Suprapubic skin (tissue), 4 donors: ENCODE measurements around the gene GLB1L2. TPM values are rescaled to one million over a fixed set of nuclear protein-coding genes. Genes with fewer than 3 reads are reported as not detected.

Experiments
- DNase-seq, 2 donors: peaks; one replicate each; pipeline ENCODE4 v3.0.0-alpha.2; 2019; ENCODE audit warnings: low spot score in 2 of 2
- H3K27ac ChIP-seq: fragments of 200-600 bp; sonication (generic); one replicate; pipeline ENCODE4 v1.5.1; 2019
- H3K27me3 ChIP-seq: fragments of 200-600 bp; sonication (generic); one replicate; pipeline ENCODE4 v1.5.1; 2019
- H3K36me3 ChIP-seq: fragments of 200-600 bp; sonication (generic); one replicate; pipeline ENCODE4 v1.5.1; 2019
- H3K4me1 ChIP-seq: fragments of 200-600 bp; sonication (generic); one replicate; pipeline ENCODE4 v1.5.1; 2019
- H3K4me3 ChIP-seq: fragments of 200-600 bp; sonication (generic); one replicate; pipeline ENCODE4 v1.5.1; 2019; ENCODE audit warnings: mild to moderate bottlenecking
- H3K9me3 ChIP-seq: fragments of 200-600 bp; sonication (generic); one replicate; pipeline ENCODE4 v1.5.1; 2019
- EP300 ChIP-seq: sonication (generic); formaldehyde crosslinking; IDR thresholded peaks from one replicate; pipeline ENCODE4 v1.6.1; 2017; ENCODE audit warnings: antibody characterized with exemption
- POLR2A ChIP-seq, 2 donors: fragments of 450-650 bp; IDR thresholded peaks; one replicate each; pipeline ENCODE4 v1.6.1; 2017; ENCODE audit warnings: antibody characterized with exemption in 2 of 2, mild to moderate bottlenecking in 2 of 2, moderate library complexity in 2 of 2
- POLR2AphosphoS5 ChIP-seq, 3 donors: sonication (generic); formaldehyde crosslinking; IDR thresholded peaks; one replicate each; pipeline ENCODE4 v1.6.1; 2017; ENCODE audit warnings: antibody characterized with exemption in 3 of 3
- WGBS: methylation state at CpG from one replicate; pipeline ENCODE4 v1.1.5; 2018; 5-methylcytosine and 5-hydroxymethylcytosine counted together
- total RNA-seq, 4 donors: library from RNA; depleted of rRNA; stranded (reverse); fragments of >200 nt; gene quantifications; one replicate each; pipeline ENCODE4 v1.1.0, GENCODE V29; 2016
- TF ChIP-seq, protein P1 (sequence below), 2 donors: fragments of 200-600 bp in 1 of 2; fragments of 450-650 bp in 1 of 2; sonication (generic) in 1 of 2; IDR thresholded peaks; one replicate each; pipeline ENCODE4 v1.5.1; 2016 to 2019; ENCODE audit warnings: antibody characterized with exemption in 2 of 2, mild to moderate bottlenecking in 1 of 2, moderate library complexity in 1 of 2

GLB1L2 gene
- total RNA-seq, 4 donors from 2014 or later: 11.5 to 28.3 (median 21.8) TPM

DNA sequence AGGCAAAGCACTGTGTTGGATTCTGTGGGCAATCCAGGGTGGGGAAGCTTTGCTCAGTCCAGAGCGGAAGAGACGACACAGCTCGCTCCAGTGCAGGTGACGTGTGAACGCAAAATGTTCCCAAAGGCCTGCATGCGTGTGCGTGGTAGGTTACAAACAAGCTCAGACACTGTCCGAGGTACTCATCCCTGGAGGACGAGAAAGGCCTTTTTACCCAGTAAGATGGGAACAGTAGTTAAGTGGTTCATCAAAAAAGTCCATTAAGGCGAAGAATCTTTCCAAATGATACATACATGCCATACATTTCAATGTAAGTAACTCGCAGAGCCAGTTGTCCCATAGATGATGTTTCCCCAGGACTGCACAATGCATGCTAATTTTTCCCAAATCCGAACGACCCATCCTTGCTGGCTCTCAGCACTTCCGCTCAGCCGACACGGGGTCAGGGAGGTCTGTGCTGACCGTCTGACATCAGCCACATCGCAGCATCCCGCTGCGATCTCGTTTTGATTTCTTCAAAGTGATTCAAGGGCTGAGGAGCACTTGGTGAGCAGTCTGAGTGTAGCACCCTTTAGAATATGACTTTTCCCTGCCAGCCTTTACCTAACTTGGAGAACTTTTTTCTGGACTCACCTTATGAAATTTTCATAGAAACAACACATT is 61.3 kb downstream of the GLB1L2 start:
- H3K4me3 ChIP-seq: no peak overlapping the region
- H3K9me3 ChIP-seq: no peaks in the 10 kb centered on the region
- H3K27ac ChIP-seq: no peak overlapping the region
- no peaks in the 10 kb centered on the region for H3K36me3 ChIP-seq
- H3K4me1 ChIP-seq: no peaks in the 10 kb centered on the region
- H3K27me3 ChIP-seq: peaks cover 24% of the 10 kb centered on the region
- TF ChIP-seq EP300 (no peak), POLR2A (IDR thresholded peaks at IDR 0.05) (no peak), POLR2AphosphoS5 (IDR thresholded peaks at IDR 0.05) (no peak)
- TF ChIP-seq, protein P1, sequence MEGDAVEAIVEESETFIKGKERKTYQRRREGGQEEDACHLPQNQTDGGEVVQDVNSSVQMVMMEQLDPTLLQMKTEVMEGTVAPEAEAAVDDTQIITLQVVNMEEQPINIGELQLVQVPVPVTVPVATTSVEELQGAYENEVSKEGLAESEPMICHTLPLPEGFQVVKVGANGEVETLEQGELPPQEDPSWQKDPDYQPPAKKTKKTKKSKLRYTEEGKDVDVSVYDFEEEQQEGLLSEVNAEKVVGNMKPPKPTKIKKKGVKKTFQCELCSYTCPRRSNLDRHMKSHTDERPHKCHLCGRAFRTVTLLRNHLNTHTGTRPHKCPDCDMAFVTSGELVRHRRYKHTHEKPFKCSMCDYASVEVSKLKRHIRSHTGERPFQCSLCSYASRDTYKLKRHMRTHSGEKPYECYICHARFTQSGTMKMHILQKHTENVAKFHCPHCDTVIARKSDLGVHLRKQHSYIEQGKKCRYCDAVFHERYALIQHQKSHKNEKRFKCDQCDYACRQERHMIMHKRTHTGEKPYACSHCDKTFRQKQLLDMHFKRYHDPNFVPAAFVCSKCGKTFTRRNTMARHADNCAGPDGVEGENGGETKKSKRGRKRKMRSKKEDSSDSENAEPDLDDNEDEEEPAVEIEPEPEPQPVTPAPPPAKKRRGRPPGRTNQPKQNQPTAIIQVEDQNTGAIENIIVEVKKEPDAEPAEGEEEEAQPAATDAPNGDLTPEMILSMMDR (IDR thresholded peaks at IDR 0.05): no peak
- 84% methylated on average over 21 of the region's 21 CpGs for WGBS
- no peak for DNase-seq

DNA sequence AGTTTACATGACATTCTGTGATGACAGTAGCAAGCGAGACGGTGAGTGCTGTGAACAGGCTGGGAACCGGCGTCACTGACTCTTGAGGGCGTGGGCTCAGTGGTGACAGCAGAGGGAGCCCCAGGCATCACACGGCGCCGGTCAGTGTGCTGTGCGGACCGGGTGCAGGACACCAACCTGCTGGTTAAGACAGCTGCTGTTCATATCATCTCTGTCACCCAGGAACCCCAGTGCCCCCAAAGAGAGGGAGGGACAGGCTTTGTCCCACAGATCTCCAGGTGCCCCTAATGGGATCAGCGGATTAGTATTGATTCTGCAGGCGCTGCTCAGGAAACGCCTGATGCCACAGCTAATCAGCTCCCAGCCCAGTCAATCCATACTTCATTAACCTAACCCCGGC is 61.9 kb downstream of the GLB1L2 start:
- 58% methylated on average over 14 of the region's 14 CpGs for WGBS
- no peak for DNase-seq
- no peak overlapping the region for H3K4me3 ChIP-seq
- H3K4me1 ChIP-seq: no peaks in the 10 kb centered on the region
- no peak overlapping the region for H3K27ac ChIP-seq
- H3K36me3 ChIP-seq: no peaks in the 10 kb centered on the region
- TF ChIP-seq POLR2A (IDR thresholded peaks at IDR 0.05) (no peak), POLR2AphosphoS5 (IDR thresholded peaks at IDR 0.05) (no peak), EP300 (no peak)
- TF ChIP-seq, protein P1 (IDR thresholded peaks at IDR 0.05): no peak
- H3K9me3 ChIP-seq: no peaks in the 10 kb centered on the region
- H3K27me3 ChIP-seq: peaks cover 26% of the 10 kb centered on the region

GRCh38 chr11:134394311-134394710 is 62.5 kb downstream of the GLB1L2 start:
- 82% methylated on average over 10 of the region's 10 CpGs for WGBS

GRCh38 chr11:134395002-134395401 is 63.2 kb downstream of the GLB1L2 start:
- Histone ChIP-seq H3K27ac (no peak overlapping the region), H3K36me3 (no peaks in the 10 kb centered on the region), H3K4me1 (no peaks in the 10 kb centered on the region), H3K4me3 (no peak overlapping the region), H3K9me3 (no peaks in the 10 kb centered on the region), H3K27me3 (peaks cover 30% of the 10 kb centered on the region)
- TF ChIP-seq POLR2A (IDR thresholded peaks at IDR 0.05) (no peak), POLR2AphosphoS5 (IDR thresholded peaks at IDR 0.05) (no peak), EP300 (no peak)
- TF ChIP-seq, protein P1 (IDR thresholded peaks at IDR 0.05): no peak
- no peak for DNase-seq
- 62% methylated on average over 12 of the region's 12 CpGs for WGBS

More at GRCh38 chr11:134394311-134394710, 62.5 kb downstream of the GLB1L2 start:
- TF ChIP-seq EP300 (no peak), POLR2AphosphoS5 (IDR thresholded peaks at IDR 0.05) (no peak), POLR2A (IDR thresholded peaks at IDR 0.05) (no peak)
- TF ChIP-seq, protein P1 (IDR thresholded peaks at IDR 0.05): no peak
- Histone ChIP-seq H3K4me3 (no peak overlapping the region), H3K36me3 (no peaks in the 10 kb centered on the region), H3K27ac (no peak overlapping the region), H3K9me3 (no peaks in the 10 kb centered on the region), H3K27me3 (peaks cover 30% of the 10 kb centered on the region), H3K4me1 (no peaks in the 10 kb centered on the region)
- no peak for DNase-seq

DNA sequence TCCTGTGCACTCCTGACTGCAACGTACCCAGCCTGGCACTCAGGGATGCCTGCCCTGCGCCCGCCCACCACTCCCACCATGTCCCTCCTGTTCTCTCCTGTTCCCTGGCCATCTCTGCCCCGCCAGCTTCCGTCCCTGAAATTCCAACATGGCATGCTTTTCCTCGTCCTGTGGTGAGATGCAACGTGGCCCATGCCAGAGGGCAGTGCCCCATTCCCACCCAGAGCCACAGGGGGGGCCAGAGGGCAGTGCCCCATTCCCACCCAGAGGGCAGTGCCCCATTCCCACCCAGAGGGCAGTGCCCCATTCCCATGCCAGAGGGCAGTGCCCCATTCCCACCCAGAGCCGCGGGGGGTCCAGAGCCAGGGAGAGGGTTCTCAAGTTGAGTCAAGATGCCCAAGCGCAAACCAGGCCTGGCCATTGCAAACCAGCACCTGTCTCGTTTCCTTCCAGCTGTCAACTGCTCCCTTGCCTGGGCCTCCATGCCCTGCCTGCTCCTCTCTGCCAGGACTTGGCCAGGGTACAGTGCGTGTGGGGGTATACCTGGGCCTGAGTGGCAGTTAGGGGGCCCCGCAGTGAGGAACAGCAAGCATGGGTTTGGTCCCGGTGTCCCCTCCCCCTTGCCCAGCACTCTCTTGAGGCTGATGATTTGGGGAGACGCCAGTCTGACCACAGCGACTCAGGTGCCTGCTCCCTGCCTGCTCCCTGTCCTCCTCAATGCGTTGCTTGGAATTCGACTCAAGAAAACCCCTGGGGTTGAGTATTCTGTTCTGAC is 65.7 kb downstream of the GLB1L2 start:
- H3K9me3 ChIP-seq: no peaks in the 10 kb centered on the region
- TF ChIP-seq, protein P1 (IDR thresholded peaks at IDR 0.05): no peak
- TF ChIP-seq EP300: no peak
- no peak for TF ChIP-seq POLR2A (IDR thresholded peaks at IDR 0.05)
- no peak for TF ChIP-seq POLR2AphosphoS5 (IDR thresholded peaks at IDR 0.05)
- H3K4me3 ChIP-seq: no peak overlapping the region
- H3K4me1 ChIP-seq: no peaks in the 10 kb centered on the region
- peaks cover 35% of the 10 kb centered on the region for H3K27me3 ChIP-seq
- no peak overlapping the region for H3K27ac ChIP-seq
- 91% methylated on average over 15 of the region's 18 CpGs for WGBS
- DNase-seq: no peak
- H3K36me3 ChIP-seq: no peaks in the 10 kb centered on the region
